Measurements from ENCODE around the gene STPG1.

Gene STPG1

GRCh38 chr1:24317956-24318614, 95.5 kb downstream of the STPG1 start:
- DNase-seq (ENCODE audit: low read depth): no peak

DNA sequence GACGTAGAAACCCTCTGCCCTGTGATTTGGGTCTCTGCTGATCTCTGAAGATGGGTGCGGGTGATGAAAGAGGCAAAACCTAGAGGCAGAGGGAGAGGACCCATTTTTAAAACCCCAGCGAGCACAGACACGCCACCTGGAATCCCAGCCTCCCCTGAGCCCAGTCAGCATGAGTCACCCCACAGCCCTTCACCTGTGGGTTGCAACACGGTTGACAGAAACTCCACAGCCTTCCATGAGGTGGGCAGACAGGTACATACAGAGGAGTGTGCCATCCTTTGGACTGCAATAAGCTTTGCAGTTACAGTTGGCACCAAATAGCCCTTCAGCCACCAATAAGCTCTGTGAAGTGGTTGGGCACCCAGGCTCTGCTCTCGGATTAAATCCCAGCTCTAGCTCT, 96.5 kb downstream of the STPG1 start:
- no peak for DNase-seq (ENCODE audit: low read depth)

GRCh38 chr1:24316645-24317044, 96.9 kb downstream of the STPG1 start:
- no peak for DNase-seq (ENCODE audit: low read depth)

GRCh38 chr1:24315391-24315790, 98.2 kb downstream of the STPG1 start:
- no peak for DNase-seq (ENCODE audit: low read depth)

GRCh38 chr1:24311741-24312140, 101.8 kb downstream of the STPG1 start:
- DNase-seq (ENCODE audit: low read depth): no peak

DNA sequence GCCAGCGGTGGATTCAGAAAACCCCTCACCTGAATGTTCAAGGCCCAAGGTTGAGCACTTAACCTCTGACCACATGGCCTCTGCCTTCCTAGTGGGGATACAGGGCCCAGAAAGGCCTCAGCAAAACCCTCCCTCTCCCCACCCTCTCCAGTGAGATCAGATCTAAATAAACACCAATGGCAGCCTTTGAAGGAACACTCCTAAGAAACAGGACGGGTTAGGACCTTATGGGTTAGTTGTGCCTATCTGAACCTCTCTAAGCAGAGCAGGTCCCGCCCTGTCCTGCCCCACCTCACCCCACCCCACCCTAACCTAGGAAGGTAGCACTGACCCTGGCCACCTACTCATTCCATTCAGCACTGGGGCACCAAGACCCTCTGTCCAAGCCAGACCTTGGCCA, 102.3 kb downstream of the STPG1 start:
- DNase-seq (ENCODE audit: low read depth): no peak

DNA sequence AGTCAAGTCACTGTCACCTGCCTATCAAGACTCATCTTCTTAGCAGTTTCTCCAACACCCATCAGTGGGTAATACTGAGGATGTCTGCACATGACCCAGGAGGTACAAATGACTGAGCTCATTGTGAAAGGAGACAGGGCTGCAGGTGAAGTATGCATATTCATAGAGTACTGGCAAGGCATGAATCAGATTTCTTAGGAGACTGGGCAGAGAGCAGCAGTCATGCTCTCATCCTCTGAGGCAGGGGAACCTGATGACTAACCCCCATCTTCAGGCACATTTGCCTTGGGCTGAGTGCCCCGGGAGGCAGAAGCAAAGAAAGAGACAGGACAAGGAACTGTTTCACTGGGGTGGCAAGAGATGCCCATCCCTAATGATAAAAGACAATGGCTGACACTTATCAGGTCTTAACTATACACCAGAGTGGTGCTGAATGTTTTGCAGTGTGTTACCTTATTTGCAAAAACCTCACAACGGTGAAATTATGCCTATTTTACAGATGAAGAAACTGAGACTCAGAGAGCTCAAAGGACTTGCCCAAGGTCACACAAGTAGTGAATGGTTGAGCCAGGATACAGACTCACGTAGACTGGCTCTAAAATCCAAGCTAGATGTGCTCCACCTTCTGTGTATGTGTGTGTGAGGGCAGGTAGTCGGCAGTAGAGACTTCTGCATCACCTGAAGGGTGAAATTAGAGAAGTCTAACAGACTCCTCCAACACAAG, 103.7 kb downstream of the STPG1 start:
- DNase-seq (ENCODE audit: low read depth): no peak

DNA sequence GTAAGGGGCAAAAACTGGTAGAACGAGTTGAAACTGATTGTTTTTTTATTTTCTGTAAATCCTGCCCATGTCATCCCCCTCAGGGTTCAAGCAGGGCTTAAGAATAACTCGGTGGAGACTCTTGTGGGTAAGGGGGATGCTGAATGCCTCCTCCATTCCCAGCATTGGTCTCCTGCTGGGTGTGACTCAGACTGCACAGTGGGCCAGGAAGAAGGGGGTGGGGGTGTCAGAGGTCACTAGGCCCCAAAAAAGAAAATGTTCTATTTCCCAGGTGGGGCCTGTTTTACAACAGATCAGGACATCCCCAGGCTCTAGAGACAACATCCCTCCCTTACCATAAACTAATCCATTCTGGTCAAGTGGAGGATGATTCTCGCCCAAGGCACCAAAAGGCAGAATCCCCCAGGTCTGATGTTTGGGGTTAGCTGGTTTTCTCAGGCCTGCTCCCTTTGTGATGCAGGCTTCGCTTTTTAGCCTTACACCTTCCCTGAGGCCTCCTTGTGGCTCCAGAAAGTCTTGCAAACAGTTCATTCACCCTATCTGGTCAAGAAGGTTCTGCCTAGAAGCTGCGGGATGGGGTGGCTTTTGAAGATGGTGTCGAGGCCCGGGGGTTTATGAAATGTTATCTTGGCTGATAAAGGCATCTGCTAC, 105.1 kb downstream of the STPG1 start:
- DNase-seq (ENCODE audit: low read depth): no peak

Measured in stimulated activated CD8-positive, alpha-beta memory T cell treated with anti-CD3 and anti-CD28 coated beads, Interleukin-12 subunit alpha, Interleukin-12 subunit beta, amount 100 ng/mL, for 4 hours (primary cell).